ENCODE results near the gene EPB41L3. TPM values are rescaled to one million over a fixed set of nuclear protein-coding genes. Genes with fewer than 3 reads are reported as not detected.

EPB41L3 gene
- total RNA-seq, 2 experiments from 2014 or later, result 0.73 to 0.86 TPM

DNA sequence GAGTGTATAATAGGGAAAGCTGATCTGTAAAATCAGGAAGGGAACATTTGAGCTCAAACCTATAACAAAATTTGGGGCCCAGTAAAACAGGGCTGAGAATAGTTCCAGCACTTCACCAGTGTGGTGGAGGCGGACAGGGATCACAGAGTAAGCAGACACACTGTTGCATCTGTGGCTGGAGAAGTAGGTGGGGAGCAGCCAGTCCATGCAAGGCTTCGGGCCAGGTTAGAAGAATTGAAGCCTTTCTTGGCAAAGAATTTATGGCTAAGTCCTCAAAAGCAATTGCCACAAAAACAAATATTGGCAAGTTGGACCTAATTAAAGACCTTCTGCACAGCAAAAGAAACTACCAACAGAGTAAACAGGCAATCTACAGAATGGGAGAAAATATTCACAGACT lies 154.4 kb downstream of the EPB41L3 start:
- no peak overlapping the region for H3K4me3 Mint-ChIP-seq
- H3K4me1 Mint-ChIP-seq, result no peaks in the 10 kb centered on the region
- no peak for DNase-seq
- H3K27me3 Mint-ChIP-seq, result no peaks in the 10 kb centered on the region
- H3K36me3 Mint-ChIP-seq (ENCODE audit: low read depth), result no peaks in the 10 kb centered on the region
- ChIA-PET POLR2A (no interaction called here), CTCF (no interaction called here)
- H3K9me3 Mint-ChIP-seq, result no peaks in the 10 kb centered on the region
- no peak overlapping the region for H3K27ac Mint-ChIP-seq

DNA sequence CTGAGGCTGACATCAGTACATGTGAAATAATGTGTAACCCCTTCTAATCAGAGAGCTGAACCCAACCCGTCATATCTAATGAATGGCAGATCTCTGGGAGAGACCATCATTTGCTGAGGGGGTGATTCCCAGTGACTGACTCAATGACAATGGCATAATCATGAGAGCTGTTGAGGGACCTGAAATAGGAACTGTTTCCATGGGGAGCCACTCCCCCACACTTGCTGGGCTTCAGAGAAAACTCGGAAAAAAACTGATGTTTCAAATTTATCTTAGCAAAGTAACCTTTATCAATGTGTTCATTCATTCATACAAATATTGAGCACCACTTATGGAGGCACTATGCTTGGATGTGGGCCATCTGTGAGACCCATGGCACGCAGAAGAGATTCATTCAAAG lies 154.9 kb downstream of the EPB41L3 start:
- ChIA-PET POLR2A (no interaction called here), CTCF (no interaction called here)
- Mint-ChIP-seq H3K27me3 (no peaks in the 10 kb centered on the region), H3K9me3 (no peaks in the 10 kb centered on the region), H3K36me3 (ENCODE audit: low read depth) (no peaks in the 10 kb centered on the region), H3K27ac (no peak overlapping the region), H3K4me1 (no peaks in the 10 kb centered on the region), H3K4me3 (no peak overlapping the region)
- DNase-seq, result no peak

DNA sequence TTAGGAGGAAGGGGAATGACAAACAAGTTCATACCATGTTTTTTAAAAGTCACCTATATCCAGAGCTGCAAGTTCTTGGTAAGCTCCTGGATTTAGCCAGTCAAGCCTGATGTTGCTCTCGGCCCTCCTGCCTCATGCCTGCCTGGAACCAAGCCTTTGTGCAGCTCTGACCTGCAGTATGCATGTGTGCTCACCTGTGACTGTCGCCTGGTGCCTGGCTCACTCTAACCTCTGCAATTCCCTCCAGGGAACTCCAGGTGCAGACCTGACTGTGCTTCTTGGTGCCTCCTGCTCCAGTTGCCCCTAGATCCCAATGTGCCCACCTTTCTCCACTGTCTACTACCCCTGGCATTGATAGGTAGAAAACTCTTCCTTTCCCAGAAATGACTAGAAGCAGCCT lies 163.2 kb downstream of the EPB41L3 start:
- CTCF ChIA-PET, result no interaction called here
- no peaks in the 10 kb centered on the region for H3K4me1 Mint-ChIP-seq
- H3K36me3 Mint-ChIP-seq (ENCODE audit: low read depth), result no peaks in the 10 kb centered on the region
- peaks cover 3% of the 10 kb centered on the region for H3K27me3 Mint-ChIP-seq
- no peak overlapping the region for H3K27ac Mint-ChIP-seq
- POLR2A ChIA-PET, result no interaction called here
- no peak for DNase-seq
- no peaks in the 10 kb centered on the region for H3K9me3 Mint-ChIP-seq
- H3K4me3 Mint-ChIP-seq, result no peak overlapping the region

DNA sequence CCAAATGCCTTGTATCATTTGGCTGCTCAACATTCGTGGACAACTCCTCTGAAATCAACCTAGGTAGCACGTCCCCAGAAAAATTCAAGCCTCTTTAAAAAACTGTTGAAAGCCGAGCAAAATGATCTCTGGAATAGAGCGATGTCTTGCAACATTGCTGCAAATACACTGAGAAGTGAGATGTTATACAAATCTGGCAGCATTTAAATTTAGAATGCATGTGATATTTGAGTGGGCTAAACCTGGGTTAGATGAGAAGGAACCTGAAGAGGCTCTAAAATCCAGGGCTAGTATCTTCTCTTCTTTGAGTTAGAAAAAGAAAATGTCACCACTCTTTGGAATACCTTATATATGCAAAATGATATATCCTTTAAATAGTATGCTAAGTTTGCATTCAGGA lies 166.8 kb downstream of the EPB41L3 start:
- H3K27ac Mint-ChIP-seq, result no peak overlapping the region

DNA sequence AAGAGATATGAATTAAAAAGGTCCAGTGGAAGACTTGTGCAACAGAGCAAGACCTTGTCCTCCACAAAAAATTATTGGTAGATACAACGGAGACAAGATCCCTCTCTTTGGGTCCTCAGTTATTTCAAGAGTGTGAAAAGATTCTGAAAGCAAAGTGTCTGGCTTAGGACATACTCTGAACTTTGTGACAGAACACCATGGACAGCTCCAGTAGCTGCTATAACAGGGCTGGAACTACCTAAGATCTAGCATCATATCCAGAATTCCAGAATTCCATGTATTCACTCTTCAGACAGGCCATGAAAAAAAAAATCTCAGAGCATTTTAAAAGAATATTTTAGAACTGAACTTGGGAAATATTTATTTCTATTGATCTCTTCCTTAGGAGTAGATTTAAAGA lies 173.5 kb downstream of the EPB41L3 start:
- CTCF ChIA-PET, result no interaction called here
- POLR2A ChIA-PET, result no interaction called here
- Mint-ChIP-seq H3K4me1 (no peaks in the 10 kb centered on the region), H3K9me3 (no peaks in the 10 kb centered on the region), H3K36me3 (ENCODE audit: low read depth) (no peaks in the 10 kb centered on the region), H3K4me3 (no peak overlapping the region), H3K27ac (no peak overlapping the region), H3K27me3 (peaks cover 1% of the 10 kb centered on the region)
- no peak for DNase-seq

More for the DNA sequence above, 166.8 kb downstream of the EPB41L3 start:
- CTCF ChIA-PET, result no interaction called here
- no peaks in the 10 kb centered on the region for H3K27me3 Mint-ChIP-seq
- H3K36me3 Mint-ChIP-seq (ENCODE audit: low read depth), result no peaks in the 10 kb centered on the region
- H3K9me3 Mint-ChIP-seq, result no peaks in the 10 kb centered on the region
- no peak overlapping the region for H3K4me3 Mint-ChIP-seq
- DNase-seq, result no peak
- H3K4me1 Mint-ChIP-seq, result no peaks in the 10 kb centered on the region
- POLR2A ChIA-PET, result no interaction called here

DNA sequence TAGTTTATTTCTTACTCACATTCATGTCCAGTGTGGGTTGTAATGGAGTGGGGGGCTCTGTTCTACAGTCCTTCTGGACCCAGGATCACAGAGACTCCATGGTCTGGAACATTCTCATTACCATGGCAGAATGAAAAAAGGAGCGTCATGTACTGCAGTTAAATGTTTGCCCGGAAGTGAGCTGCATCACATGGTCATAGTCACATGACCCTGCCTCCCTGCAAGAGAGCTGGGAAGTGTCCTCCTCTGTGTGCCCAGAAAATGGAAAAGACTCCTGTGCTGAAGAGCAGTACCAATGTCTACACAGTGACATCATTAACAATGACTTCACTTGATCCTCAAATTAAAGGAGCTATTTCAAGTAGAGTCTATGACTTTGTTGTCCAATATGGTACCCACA lies 174.3 kb downstream of the EPB41L3 start:
- CTCF ChIA-PET, result no interaction called here
- POLR2A ChIA-PET, result no interaction called here
- no peak overlapping the region for H3K27ac Mint-ChIP-seq
- no peak for DNase-seq
- H3K27me3 Mint-ChIP-seq, result peaks cover 1% of the 10 kb centered on the region
- no peaks in the 10 kb centered on the region for H3K9me3 Mint-ChIP-seq
- no peak overlapping the region for H3K4me3 Mint-ChIP-seq
- H3K4me1 Mint-ChIP-seq, result no peaks in the 10 kb centered on the region
- H3K36me3 Mint-ChIP-seq (ENCODE audit: low read depth), result no peaks in the 10 kb centered on the region

DNA sequence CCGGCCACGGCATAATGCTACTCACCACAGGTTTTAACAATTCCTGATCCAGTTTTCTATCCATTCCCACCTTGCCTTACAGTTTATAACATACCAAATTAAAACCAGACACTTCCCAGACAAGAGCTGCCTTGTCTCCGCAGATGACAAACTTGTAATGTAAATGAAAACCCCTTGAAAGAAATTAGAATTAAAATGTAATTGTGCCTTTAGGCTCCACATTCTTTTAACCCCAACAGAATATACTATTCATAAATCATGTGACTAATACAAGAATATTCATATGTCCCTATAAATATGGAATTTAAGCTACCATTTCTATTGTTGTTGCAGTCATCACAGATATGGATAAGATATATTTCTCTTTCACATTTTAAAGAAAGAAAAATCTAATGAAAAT lies 178.4 kb downstream of the EPB41L3 start:
- no peak for DNase-seq
- H3K9me3 Mint-ChIP-seq, result no peaks in the 10 kb centered on the region
- ChIA-PET POLR2A (no interaction called here), CTCF (no interaction called here)
- H3K27ac Mint-ChIP-seq, result no peak overlapping the region
- no peaks in the 10 kb centered on the region for H3K27me3 Mint-ChIP-seq
- H3K4me1 Mint-ChIP-seq, result no peaks in the 10 kb centered on the region
- no peak overlapping the region for H3K4me3 Mint-ChIP-seq
- no peaks in the 10 kb centered on the region for H3K36me3 Mint-ChIP-seq (ENCODE audit: low read depth)

DNA sequence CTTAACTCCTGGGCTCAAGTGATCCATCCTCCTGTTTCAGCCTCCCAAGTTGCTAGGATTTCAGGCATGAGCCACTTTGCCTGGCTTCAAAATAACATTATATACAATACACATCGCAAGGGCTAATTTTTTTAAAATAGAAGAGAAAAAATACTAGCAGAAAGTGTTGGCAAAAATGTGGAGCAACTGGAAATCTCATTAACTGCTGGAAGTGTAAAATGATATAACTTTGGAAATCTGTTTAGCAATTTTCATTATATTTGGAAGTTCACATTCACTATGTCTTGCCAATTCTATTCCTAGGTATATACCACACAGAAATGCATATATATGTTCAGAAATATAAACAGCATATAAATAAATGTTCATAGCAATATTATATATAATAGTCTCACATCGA lies 193.2 kb downstream of the EPB41L3 start:
- ChIA-PET CTCF (no interaction called here), POLR2A (no interaction called here)
- Mint-ChIP-seq H3K36me3 (ENCODE audit: low read depth) (no peaks in the 10 kb centered on the region), H3K4me3 (no peak overlapping the region), H3K4me1 (no peaks in the 10 kb centered on the region), H3K27ac (no peak overlapping the region), H3K9me3 (peaks cover 5% of the 10 kb centered on the region), H3K27me3 (no peaks in the 10 kb centered on the region)
- DNase-seq, result no peak

Other genes with a start within 250 kb of the EPB41L3 start
- 10 to 100 TPM; 26.3 to 27.3 TPM for gene ZBTB14, start 248.3 kb downstream of the EPB41L3 start, total RNA-seq